ENCODE results near the gene PIWIL1. TPM values are rescaled to one million over a fixed set of nuclear protein-coding genes. Genes with fewer than 3 reads are reported as not detected.

The PIWIL1 gene
- total RNA-seq = not detected

DNA sequence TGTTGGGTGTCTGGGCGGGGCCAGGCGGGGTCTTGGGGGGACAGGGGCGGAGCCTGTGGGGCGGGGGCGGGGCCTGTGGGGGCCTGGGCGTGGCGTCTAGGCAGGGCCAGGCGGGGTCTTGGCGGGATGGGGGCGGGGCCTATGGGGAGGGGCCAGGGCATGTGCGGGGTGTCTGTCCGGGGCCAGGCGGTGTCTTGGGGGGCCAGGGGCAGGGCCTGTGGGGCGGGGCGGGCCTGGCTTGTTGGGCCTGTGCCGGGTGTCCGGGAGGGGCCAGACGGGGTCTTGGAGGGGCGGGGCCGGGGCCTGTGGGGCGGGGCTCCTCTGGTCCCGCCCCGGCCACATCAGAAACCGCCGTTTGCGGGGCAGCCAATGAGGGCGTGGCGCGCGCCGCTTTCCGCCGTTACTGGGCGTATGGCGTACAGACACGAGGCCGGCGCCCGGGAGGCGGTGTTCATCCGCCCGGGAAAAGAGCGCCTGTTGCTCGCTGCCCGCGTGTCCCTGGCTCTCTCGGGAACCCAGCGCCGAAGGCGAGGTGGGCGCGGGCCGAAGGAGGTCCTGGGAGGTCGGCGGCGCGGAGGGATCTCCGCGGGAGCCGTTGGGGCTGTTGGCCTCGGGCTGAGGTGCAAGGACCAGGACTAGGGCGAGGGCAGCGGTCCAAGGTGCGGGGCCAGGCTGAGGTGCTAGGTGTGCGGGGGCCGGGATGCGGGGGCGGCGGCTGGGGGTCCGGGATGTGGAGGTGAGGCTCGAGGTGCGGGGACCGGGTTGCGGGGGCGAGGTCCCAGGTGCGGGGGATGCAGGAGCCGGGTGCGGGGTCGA lies at the start of gene PIWIL1:
Gene PIWIL1, plus strand, starts transcription at position 400 of the 816 bp plus-strand sequence. CDS start 4,705 bp downstream, outside the sequence.
- POLR2A ChIA-PET = no interaction called here
- H3K27me3 Mint-ChIP-seq = peaks cover 33% of the 10 kb centered on the region
- peaks cover 2% of the 10 kb centered on the region for H3K9me3 Mint-ChIP-seq
- peaks cover 4% of the 10 kb centered on the region for H3K4me1 Mint-ChIP-seq
- no peak within 1 kb of the TSS for H3K27ac Mint-ChIP-seq
- DNase-seq (no peak), ATAC-seq (ENCODE audit: low read depth) (no peak)
- H3K36me3 Mint-ChIP-seq = no peaks in the 10 kb centered on the region
- H3K4me3 Mint-ChIP-seq = no peak within 1 kb of the TSS

DNA sequence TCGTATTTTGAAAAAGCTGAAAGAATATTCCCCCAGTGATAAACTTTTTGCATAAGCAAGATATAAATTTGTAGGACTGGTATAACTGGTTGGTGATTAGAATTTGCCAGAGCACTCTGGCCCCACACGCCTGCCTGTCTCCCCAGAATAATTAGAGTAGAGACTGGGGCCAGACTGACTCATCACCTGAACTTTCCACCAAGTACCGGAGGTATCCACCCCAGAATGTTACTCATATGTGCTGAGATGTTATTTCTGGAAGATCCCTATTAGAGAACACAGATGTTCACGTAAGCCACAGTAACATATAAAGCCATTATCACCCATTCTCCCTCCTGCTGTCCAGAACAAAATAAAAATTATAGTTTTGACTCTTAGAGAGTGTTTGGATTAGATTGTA lies 49.5 kb upstream of the PIWIL1 start:
- H3K36me3 Mint-ChIP-seq = no peaks in the 10 kb centered on the region
- POLR2A ChIA-PET = no interaction called here
- no peak overlapping the region for H3K27ac Mint-ChIP-seq
- ATAC-seq (ENCODE audit: low read depth) (no peak), DNase-seq (no peak)
- H3K27me3 Mint-ChIP-seq = peaks cover 2% of the 10 kb centered on the region
- no peak overlapping the region for H3K4me3 Mint-ChIP-seq
- H3K4me1 Mint-ChIP-seq = no peaks in the 10 kb centered on the region
- H3K9me3 Mint-ChIP-seq = peaks cover 16% of the 10 kb centered on the region

DNA sequence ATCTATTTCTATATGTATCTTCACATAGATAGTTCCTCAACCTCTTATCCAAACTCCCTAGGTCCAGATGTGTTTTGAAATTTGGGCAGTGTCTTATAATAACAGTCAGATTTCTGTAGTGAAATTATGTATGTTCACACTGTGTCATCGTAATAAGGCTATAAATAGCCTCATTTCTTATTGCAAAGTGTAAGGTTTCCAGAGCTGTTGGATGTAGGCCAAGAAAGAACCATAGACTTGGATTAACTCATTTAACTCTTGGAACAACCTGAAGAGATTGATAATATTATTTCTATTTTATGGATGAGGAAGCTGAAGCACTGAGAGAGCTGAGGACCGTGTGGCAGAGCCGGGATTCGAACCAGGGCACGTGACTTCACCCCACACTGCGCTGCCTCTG lies 49.0 kb upstream of the PIWIL1 start:
- DNase-seq (no peak), ATAC-seq (ENCODE audit: low read depth) (no peak)
- peaks cover 2% of the 10 kb centered on the region for H3K27me3 Mint-ChIP-seq
- POLR2A ChIA-PET = no interaction called here
- no peaks in the 10 kb centered on the region for H3K36me3 Mint-ChIP-seq
- H3K9me3 Mint-ChIP-seq = peaks cover 16% of the 10 kb centered on the region
- H3K27ac Mint-ChIP-seq = no peak overlapping the region
- no peaks in the 10 kb centered on the region for H3K4me1 Mint-ChIP-seq
- no peak overlapping the region for H3K4me3 Mint-ChIP-seq

- POLR2A ChIA-PET = no interaction called here
- DNase-seq (no peak), ATAC-seq (ENCODE audit: low read depth) (no peak)
- Mint-ChIP-seq H3K9me3 (peaks cover 13% of the 10 kb centered on the region), H3K27me3 (peaks cover 2% of the 10 kb centered on the region), H3K4me3 (no peak overlapping the region), H3K4me1 (no peaks in the 10 kb centered on the region), H3K36me3 (no peaks in the 10 kb centered on the region), H3K27ac (no peak overlapping the region)
These were observed 47.6 kb upstream of the PIWIL1 start for GRCh38 chr12:130290114-130290513.

DNA sequence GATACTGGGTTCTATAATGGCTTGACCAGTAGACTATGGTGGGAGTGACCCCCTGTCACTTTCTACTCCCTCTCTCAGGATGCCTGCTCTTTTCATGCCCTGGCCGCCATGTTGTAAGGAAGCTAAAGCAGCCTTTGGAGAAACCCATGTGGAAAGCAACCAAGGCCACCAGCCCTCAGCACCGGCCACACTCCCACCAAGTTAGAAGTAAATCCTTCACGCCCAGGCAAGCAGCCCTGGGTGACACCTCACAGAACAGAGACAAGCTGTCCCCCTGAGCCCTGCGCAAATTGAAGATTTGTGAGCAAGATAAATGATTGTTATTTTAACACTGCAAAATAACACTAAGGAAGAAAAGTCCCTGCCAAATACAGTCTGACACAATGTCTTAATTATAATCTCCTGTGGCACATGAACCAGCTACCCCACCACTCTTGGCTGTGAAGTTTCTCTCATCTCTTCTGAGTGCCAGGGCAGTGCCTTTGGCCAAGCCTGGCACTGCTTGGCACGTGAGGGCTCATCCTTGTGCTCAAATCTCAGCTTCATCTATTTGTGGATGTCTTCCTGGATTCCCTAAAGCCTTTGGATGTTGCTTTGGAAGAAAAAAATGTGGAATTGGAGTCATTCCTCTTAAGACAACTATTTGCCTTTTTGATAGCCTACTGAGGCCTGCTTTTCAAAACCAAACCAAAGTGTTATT lies 39.2 kb upstream of the PIWIL1 start:
- ATAC-seq (ENCODE audit: low read depth) = no peak
- Mint-ChIP-seq H3K9me3 (peaks cover 9% of the 10 kb centered on the region), H3K4me3 (no peak overlapping the region), H3K4me1 (no peaks in the 10 kb centered on the region), H3K36me3 (peaks cover 2% of the 10 kb centered on the region), H3K27me3 (peaks cover 7% of the 10 kb centered on the region), H3K27ac (no peak overlapping the region)
- POLR2A ChIA-PET = no interaction called here
- no peak for DNase-seq

DNA sequence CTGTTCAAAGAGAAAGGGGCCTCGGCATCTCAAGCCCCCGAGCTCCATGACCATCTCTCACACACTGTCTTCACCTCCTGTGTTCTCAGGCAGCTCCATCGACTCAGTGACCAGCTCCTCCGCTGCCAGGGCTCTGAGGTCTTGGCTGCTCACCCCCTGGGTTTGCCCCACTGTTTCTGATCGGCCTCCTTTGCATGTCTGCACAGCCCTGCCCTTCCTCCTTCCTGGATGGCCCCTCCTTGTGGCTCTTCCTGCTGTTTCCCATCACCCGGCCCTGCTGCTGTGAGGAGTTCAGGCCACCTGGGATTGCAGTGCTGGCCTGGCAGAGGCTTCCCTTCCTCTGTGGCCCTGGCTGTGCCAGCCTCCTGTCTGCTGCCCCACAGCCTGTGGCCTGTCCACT lies 38.1 kb upstream of the PIWIL1 start:
- Mint-ChIP-seq H3K27me3 (peaks cover 7% of the 10 kb centered on the region), H3K4me1 (no peaks in the 10 kb centered on the region), H3K27ac (no peak overlapping the region), H3K9me3 (peaks cover 9% of the 10 kb centered on the region), H3K4me3 (no peak overlapping the region), H3K36me3 (peaks cover 2% of the 10 kb centered on the region)
- ATAC-seq (ENCODE audit: low read depth) = no peak
- POLR2A ChIA-PET = no interaction called here
- DNase-seq = no peak

DNA sequence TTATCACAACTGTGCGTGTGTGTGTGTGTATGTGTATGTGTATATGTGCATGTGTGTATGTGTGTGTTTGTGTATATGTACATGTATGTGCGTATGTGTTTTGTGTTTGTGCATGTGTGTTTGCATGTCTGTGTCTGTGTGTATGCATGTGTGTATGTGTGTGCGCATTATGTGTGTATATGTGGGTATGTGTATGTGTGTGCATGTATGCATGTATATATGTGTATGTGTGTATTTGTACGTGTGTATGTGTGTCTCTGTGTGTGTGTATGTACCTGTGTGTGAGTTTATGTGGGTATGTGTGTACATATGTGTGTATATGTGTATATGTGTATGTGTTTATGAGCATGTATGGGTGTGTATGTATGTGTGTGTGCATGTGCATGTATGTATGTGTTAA lies 37.6 kb upstream of the PIWIL1 start:
- ATAC-seq (ENCODE audit: low read depth) = no peak

DNA sequence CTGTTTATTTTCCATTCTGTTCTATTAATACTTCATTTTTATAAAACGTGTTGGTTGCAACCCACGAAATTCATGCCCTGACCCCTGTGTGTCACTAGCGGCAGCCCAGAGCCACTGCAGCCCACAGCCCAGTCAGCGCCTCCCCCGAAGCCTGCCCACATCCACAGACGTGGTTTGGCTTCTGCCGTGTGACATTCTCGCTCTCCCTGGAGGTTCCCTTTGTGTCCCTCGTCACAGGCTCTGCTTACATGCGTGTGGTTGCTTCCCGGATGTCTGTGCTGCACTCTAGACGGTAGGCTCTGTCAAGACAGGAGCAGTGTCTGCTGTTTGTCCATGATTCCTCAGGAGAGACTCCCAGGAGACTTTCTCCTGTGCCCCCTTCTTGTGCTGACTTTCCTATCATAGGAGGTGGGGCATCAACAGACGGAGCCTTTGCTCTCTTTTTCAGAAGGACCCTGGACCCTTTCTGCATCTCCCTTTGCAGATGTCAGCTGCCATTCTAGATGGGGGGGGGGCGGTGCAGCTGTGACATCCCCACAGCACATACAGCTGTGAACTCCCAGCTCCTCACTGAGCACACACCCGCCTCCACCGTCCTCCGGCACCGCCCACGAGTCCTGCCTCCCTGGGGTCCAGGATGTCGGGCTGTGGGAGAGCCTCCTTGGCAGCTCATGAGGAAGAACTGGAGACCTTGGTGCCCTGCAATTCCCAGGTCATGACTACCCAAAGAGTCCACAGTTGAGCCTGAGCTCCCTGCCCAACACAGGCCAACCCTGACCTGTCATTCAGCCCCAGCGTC lies 36.8 kb upstream of the PIWIL1 start:
- no peaks in the 10 kb centered on the region for H3K4me1 Mint-ChIP-seq
- no peak for ATAC-seq (ENCODE audit: low read depth)
- H3K27me3 Mint-ChIP-seq = peaks cover 7% of the 10 kb centered on the region
- peaks cover 9% of the 10 kb centered on the region for H3K9me3 Mint-ChIP-seq
- POLR2A ChIA-PET = no interaction called here
- DNase-seq = no peak
- no peak overlapping the region for H3K4me3 Mint-ChIP-seq
- H3K27ac Mint-ChIP-seq = no peak overlapping the region
- peaks cover 2% of the 10 kb centered on the region for H3K36me3 Mint-ChIP-seq

More for the DNA sequence above, 37.6 kb upstream of the PIWIL1 start:
- H3K27ac Mint-ChIP-seq = no peak overlapping the region
- no peak for DNase-seq
- H3K4me3 Mint-ChIP-seq = no peak overlapping the region
- peaks cover 7% of the 10 kb centered on the region for H3K27me3 Mint-ChIP-seq
- H3K36me3 Mint-ChIP-seq = peaks cover 2% of the 10 kb centered on the region
- H3K9me3 Mint-ChIP-seq = peaks cover 9% of the 10 kb centered on the region
- H3K4me1 Mint-ChIP-seq = no peaks in the 10 kb centered on the region
- POLR2A ChIA-PET = no interaction called here

DNA sequence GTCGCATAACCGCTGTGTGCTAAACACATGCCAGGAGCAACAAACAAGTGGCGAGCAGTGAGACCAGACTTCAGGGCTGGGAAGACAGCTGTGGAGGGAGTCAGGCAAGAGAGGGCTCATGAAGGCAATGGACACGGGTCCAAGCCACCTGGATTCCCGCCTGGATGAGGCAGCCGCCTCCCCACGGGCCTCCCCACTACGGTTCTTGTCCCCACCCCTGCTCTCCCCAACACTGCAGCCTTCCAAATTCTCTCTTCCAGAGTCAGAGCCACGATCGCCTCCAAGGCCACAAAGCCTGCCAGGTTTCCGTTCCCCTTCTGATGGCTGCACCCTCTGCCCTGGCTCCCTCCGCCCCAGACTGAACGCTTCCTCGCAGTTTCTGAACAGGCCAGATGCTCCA lies 36.1 kb upstream of the PIWIL1 start:
- no peaks in the 10 kb centered on the region for H3K4me1 Mint-ChIP-seq
- peaks cover 7% of the 10 kb centered on the region for H3K27me3 Mint-ChIP-seq
- H3K36me3 Mint-ChIP-seq = peaks cover 2% of the 10 kb centered on the region
- no peak for DNase-seq
- peaks cover 9% of the 10 kb centered on the region for H3K9me3 Mint-ChIP-seq
- POLR2A ChIA-PET = no interaction called here
- no peak overlapping the region for H3K27ac Mint-ChIP-seq
- no peak for ATAC-seq (ENCODE audit: low read depth)
- H3K4me3 Mint-ChIP-seq = no peak overlapping the region

GRCh38 chr12:130303781-130304180 lies 33.9 kb upstream of the PIWIL1 start:
- no peak for DNase-seq
- no peak for ATAC-seq (ENCODE audit: low read depth)
- Mint-ChIP-seq H3K4me3 (no peak overlapping the region), H3K27ac (no peak overlapping the region), H3K36me3 (peaks cover 2% of the 10 kb centered on the region), H3K27me3 (peaks cover 7% of the 10 kb centered on the region), H3K4me1 (no peaks in the 10 kb centered on the region), H3K9me3 (peaks cover 7% of the 10 kb centered on the region)
- POLR2A ChIA-PET = no interaction called here

DNA sequence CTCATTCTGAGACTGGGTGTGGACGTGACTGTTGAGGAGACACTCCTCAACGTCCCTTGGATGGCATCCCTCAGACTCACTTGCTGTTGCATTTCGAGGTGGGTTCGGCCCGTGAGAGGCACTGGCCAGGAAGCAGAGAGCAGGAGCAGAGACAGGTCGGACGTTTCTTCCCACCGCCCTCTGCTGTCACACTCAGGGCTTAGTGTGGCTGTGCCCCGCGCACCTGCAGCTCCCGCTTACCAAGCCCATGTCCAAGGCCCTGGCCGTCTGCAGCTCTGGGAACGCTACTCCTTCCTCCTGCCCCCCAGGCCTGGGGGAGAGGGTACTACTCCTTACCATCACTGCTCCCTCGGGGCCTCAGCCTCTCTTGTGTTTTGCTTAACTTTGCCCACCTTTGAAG lies 29.8 kb upstream of the PIWIL1 start:
- Mint-ChIP-seq H3K4me1 (no peaks in the 10 kb centered on the region), H3K9me3 (no peaks in the 10 kb centered on the region)
- no peak for DNase-seq

GRCh38 chr12:130308393-130308792 lies 29.3 kb upstream of the PIWIL1 start:
- DNase-seq (no peak), ATAC-seq (ENCODE audit: low read depth) (no peak)
- no peaks in the 10 kb centered on the region for H3K9me3 Mint-ChIP-seq
- H3K4me1 Mint-ChIP-seq = no peaks in the 10 kb centered on the region
- no peaks in the 10 kb centered on the region for H3K27me3 Mint-ChIP-seq
- POLR2A ChIA-PET = no interaction called here
- H3K27ac Mint-ChIP-seq = no peak overlapping the region
- no peaks in the 10 kb centered on the region for H3K36me3 Mint-ChIP-seq
- no peak overlapping the region for H3K4me3 Mint-ChIP-seq

More for the DNA sequence above, 29.8 kb upstream of the PIWIL1 start:
- no peak overlapping the region for H3K4me3 Mint-ChIP-seq
- H3K27ac Mint-ChIP-seq = no peak overlapping the region
- POLR2A ChIA-PET = no interaction called here
- no peak for ATAC-seq (ENCODE audit: low read depth)
- H3K36me3 Mint-ChIP-seq = no peaks in the 10 kb centered on the region
- H3K27me3 Mint-ChIP-seq = no peaks in the 10 kb centered on the region

DNA sequence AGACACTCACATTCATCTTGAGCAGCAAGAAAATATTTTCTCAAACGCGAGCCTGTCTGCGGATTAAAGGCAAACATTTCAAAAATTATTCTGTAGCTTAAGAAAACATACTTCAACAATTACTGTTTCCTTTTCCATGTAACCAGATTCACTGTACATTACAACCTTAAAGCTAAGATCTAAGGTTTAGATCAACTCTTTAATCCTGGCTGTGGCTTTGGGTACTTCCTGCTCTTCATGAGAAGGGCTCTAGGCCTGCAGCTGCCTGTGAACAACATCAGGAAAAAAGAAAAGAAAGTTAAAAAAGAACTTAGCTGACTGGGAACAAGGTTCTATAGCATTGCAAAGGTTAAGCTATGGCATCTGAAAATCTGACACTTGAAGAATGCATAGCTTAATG lies 21.4 kb upstream of the PIWIL1 start:
- H3K36me3 Mint-ChIP-seq = no peaks in the 10 kb centered on the region
- H3K27ac Mint-ChIP-seq = no peak overlapping the region
- POLR2A ChIA-PET = no interaction called here
- no peak overlapping the region for H3K4me3 Mint-ChIP-seq
- H3K9me3 Mint-ChIP-seq = peaks cover 3% of the 10 kb centered on the region
- peaks cover 2% of the 10 kb centered on the region for H3K27me3 Mint-ChIP-seq
- no peaks in the 10 kb centered on the region for H3K4me1 Mint-ChIP-seq
- DNase-seq = no peak
- no peak for ATAC-seq (ENCODE audit: low read depth)

All from activated naive CD8-positive, alpha-beta T cell treated with anti-CD3 and anti-CD28 coated beads, Interleukin-2, amount 10 ng/mL, durations not matched to agents 7 days and 5 days (primary cell).